ENCODE results near the gene ZBTB20.
A peak's percentile ranks its signal among the peaks of the same experiment; 100 is the strongest.

The ZBTB20 gene

DNA sequence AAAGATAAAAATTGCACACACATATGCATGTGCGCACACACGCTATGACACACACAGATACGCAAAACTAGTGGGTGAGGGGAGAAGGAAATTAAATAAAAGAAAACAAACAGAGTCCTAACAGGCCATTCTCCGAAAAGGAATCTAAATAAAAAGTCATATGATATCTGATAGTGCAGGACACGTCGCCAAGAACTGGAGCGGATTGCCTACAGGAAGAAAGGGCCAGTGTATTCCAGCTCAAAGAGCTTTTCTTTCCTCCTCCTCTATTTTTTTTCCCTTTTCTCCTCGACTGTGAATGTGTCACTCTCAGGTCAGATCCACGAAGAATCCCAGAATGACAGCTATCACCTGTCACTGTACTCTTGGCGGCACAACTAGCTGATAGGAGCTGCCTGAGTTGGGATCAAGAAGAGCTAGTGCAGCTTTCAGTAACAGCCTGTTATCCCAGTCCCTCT, 695.5 kb downstream of the ZBTB20 start:
- POLR2A ChIA-PET (ENCODE audit: low non-redundant PET) = no interaction called here

DNA sequence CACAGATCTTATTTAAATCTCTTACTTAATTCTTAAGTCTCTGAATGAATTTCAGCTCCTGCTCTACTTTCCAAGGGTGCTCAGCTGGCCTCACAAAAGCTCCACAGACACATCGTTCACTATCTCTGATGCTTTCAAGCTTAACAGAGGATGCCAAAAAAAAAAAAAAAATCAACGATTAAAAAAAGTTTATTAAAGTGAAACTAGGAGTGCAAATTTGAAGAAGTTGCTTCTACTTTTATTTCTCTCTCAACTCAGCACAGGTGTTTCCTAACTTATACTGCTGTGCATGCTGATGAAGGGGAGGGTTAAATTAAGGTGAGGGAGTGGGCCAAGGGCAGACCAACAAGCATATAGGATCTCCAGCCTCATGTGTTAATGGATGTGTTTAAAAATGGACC, 696.0 kb downstream of the ZBTB20 start:
- TF ChIP-seq, protein P1, sequence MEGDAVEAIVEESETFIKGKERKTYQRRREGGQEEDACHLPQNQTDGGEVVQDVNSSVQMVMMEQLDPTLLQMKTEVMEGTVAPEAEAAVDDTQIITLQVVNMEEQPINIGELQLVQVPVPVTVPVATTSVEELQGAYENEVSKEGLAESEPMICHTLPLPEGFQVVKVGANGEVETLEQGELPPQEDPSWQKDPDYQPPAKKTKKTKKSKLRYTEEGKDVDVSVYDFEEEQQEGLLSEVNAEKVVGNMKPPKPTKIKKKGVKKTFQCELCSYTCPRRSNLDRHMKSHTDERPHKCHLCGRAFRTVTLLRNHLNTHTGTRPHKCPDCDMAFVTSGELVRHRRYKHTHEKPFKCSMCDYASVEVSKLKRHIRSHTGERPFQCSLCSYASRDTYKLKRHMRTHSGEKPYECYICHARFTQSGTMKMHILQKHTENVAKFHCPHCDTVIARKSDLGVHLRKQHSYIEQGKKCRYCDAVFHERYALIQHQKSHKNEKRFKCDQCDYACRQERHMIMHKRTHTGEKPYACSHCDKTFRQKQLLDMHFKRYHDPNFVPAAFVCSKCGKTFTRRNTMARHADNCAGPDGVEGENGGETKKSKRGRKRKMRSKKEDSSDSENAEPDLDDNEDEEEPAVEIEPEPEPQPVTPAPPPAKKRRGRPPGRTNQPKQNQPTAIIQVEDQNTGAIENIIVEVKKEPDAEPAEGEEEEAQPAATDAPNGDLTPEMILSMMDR (conservative IDR thresholded peaks at IDR 0.05; ENCODE audit: low read depth) = no peak
- DNase-seq (ENCODE audit: low spot score) = no peak
- CTCF ChIA-PET = interaction anchor here (0.7 kb wide), 1 partner anchor 579 kb away, joined by 3 read pairs; no protein-coding TSS in a partner anchor
- H3K27ac ChIP-seq = no peak overlapping the region
- POLR2A ChIA-PET (ENCODE audit: low non-redundant PET) = no interaction called here

More for the DNA sequence above, 695.5 kb downstream of the ZBTB20 start:
- TF ChIP-seq, protein P1 (conservative IDR thresholded peaks at IDR 0.05; ENCODE audit: low read depth) = no peak
- H3K27ac ChIP-seq = no peak overlapping the region
- no peak for DNase-seq (ENCODE audit: low spot score)
- CTCF ChIA-PET = interaction anchor here (0.7 kb wide), 1 partner anchor 580 kb away, joined by 3 read pairs; no protein-coding TSS in a partner anchor

DNA sequence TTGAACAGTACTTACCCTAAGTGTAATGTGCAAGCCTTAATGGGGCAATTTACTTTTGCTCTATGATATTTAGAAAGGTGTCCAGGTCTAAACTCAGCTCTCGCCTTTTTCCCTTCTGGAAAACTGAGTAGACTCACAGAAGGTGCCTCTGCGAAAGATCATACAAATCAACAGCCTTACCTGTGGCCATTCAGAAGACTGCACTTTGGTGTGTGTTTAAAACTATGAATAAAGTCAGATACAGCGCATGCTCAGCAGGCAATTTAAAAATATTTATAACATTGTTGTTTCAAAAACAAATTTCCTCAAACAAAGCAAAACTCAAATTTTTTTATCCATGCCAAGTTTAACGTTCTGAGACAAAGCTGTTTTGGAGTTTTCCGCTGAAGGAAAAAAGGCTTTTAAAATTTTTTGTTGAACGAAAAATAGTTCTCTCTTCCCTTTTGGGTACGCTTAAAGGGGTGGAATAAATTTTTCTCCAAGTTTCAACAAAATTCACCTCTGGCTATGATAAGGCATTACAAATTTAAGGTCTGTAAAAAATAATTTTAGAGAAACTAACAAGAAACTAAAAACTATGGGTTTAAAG, 697.0 kb downstream of the ZBTB20 start:
- no peak overlapping the region for H3K27ac ChIP-seq
- TF ChIP-seq, protein P1 (conservative IDR thresholded peaks at IDR 0.05; ENCODE audit: low read depth) = no peak
- ChIA-PET CTCF (interaction anchor here (0.6 to 0.9 kb wide), 5 partner anchors 66 to 1472 kb away, joined by 3 to 5 read pairs (median 3); no protein-coding TSS in a partner anchor), POLR2A (ENCODE audit: low non-redundant PET) (interaction anchor here (0.7 kb wide), 1 partner anchor 13 kb away, joined by 3 read pairs; no protein-coding TSS in a partner anchor)
- DNase-seq (ENCODE audit: low spot score) = no peak

DNA sequence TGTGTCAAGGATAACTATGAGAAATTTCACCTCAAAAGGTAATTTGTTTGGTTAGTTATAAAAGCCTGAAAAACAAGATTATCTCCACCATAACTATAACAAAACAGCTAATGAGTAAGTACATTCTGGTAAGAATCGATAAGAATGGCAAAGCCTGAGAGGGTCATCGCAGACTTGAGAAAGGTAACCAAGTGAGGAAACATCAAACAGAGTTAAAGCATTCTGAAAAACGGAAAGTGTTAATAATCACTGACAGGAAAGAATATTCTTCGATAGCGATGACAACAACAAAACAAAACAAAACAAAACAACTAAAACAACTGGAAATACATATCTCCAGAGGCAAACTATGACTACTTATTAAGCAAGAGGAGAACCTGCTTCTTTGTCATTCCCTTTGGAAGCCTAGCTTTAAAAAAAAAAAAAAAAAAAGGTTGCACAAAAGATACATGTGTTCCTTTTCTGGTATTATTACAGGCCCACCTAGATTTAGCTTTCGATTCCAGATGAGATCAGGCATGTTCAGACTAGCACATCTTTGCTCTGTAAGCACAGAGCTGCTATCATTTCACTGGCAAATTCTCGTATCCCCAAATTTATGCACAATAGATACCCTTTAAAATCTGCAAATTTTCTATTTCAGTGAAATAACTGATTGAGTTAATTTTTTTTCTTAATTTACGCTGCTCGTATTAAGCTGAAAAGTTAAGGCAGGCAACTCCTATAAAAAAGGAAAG, 697.6 kb downstream of the ZBTB20 start:
- TF ChIP-seq, protein P1 (conservative IDR thresholded peaks at IDR 0.05; ENCODE audit: low read depth) = no peak
- DNase-seq (ENCODE audit: low spot score) = peak; percentile 17
- H3K27ac ChIP-seq = no peak overlapping the region
- POLR2A ChIA-PET (ENCODE audit: low non-redundant PET) = interaction anchor here (0.7 kb wide), 1 partner anchor 14 kb away, joined by 3 read pairs; no protein-coding TSS in a partner anchor
- CTCF ChIA-PET = interaction anchor here (0.6 to 0.9 kb wide), 3 partner anchors 65 to 1472 kb away, joined by 3 to 5 read pairs (median 3); no protein-coding TSS in a partner anchor

DNA sequence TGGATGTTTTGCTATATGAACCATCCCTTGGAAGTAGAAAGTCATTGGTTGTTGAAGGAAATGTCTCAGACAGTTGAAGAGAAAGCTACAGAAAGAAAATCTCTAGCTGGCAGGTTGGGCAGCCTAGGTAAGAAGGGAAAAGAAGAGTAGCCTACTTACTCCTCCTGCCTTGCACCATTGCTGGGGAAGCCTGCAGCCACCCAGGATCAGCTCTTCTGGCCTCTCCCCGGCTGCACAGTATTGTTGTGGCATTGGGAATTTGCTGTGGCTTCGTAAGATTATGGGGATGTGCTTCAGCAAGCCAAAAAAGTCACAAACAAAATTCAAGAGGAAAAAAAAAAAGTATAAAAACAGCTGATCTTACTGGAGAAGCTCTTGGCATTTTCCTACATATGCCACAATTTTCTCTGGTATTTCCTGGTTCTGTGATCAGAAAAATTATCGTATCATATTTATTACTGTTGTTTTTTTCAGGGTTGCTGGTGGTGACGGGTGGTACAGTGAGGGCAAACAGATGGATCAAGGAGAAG, 699.1 kb downstream of the ZBTB20 start:
- ChIA-PET CTCF (interaction anchor here (0.6 to 0.9 kb wide), 2 partner anchors 11 to 128 kb away, joined by 3 to 5 read pairs; no protein-coding TSS in a partner anchor), POLR2A (ENCODE audit: low non-redundant PET) (interaction anchor here (0.6 kb wide), 1 partner anchor 560 kb away, joined by 3 read pairs; no protein-coding TSS in a partner anchor)
- H3K27ac ChIP-seq = no peak overlapping the region
- TF ChIP-seq, protein P1 (conservative IDR thresholded peaks at IDR 0.05; ENCODE audit: low read depth) = no peak
- DNase-seq (ENCODE audit: low spot score) = no peak

DNA sequence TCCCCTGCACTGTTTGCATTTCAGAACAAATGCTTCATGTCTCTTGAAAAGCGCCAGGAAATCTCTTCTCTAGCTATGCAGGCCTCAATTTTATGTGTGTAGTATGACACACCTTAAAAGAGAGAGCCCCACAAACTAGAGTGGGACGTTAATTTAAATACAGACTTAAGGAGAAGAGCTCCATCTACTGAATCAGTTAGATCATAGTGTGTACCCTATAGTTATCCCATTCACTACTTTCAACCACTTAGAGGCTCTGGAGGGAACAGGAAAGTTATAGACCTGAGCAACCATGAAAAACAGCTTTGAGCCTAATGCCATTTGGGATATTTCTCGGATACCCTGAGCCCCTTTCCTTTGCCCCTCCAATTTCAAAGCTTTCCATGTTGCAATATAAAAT, 699.5 kb downstream of the ZBTB20 start:
- CTCF ChIA-PET = interaction anchor here (0.6 to 0.9 kb wide), 3 partner anchors 11 to 129 kb away, joined by 3 to 5 read pairs (median 4); no protein-coding TSS in a partner anchor

More for the DNA sequence above, 699.5 kb downstream of the ZBTB20 start:
- TF ChIP-seq, protein P1 (conservative IDR thresholded peaks at IDR 0.05; ENCODE audit: low read depth) = no peak
- DNase-seq (ENCODE audit: low spot score) = no peak
- POLR2A ChIA-PET (ENCODE audit: low non-redundant PET) = interaction anchor here (0.6 kb wide), 1 partner anchor 559 kb away, joined by 3 read pairs; no protein-coding TSS in a partner anchor
- H3K27ac ChIP-seq = no peak overlapping the region

Data from RWPE1 (cell line).